ENCODE measurements around the gene CHI3L1.

The CHI3L1 gene

DNA sequence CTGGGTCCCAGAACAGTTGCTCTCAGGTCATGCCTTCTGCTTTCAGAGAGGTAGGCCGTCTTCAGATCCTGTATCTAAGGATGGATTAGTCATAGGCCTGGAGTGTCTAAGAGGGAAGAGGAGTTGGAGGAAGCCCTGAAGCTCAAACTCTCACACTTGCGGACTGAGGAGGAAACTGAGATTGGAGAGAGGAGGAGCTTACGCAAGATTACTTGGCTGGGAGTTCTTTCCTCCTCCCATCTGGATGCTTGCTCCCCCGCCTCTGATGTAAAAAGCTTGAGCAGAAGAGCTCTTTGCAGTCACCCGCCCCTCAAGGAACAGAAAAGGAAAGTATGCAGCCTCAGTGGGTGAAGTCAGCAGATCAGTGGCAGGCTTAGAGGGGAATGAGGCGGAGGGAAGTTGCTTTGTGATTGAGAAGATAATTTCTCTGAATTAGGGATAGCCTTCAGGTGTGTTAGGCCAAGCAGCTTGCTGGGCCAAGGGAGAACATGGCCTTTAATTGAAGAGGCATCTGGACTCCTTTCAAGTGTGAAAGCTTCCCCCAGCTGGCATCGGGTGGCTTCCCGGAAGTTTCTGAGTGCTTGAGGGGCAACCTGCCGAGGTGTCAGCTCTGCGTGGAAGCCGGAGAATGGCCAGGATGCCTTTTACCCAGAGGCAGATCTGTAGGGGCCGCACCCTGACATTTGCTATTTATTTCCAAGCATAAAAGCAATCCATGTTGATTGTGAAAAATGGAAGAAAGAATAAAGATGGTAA lies 52.4 kb downstream of the CHI3L1 start:
- no peaks in the 10 kb centered on the region for H3K4me1 ChIP-seq (ENCODE audit: low read depth, poor library complexity, severe bottlenecking)
- no peak overlapping the region for H3K4me3 ChIP-seq (IDR thresholded peaks at IDR 0.05; ENCODE audit: insufficient read depth, low read depth, low read length)
- TF ChIP-seq, protein P1, sequence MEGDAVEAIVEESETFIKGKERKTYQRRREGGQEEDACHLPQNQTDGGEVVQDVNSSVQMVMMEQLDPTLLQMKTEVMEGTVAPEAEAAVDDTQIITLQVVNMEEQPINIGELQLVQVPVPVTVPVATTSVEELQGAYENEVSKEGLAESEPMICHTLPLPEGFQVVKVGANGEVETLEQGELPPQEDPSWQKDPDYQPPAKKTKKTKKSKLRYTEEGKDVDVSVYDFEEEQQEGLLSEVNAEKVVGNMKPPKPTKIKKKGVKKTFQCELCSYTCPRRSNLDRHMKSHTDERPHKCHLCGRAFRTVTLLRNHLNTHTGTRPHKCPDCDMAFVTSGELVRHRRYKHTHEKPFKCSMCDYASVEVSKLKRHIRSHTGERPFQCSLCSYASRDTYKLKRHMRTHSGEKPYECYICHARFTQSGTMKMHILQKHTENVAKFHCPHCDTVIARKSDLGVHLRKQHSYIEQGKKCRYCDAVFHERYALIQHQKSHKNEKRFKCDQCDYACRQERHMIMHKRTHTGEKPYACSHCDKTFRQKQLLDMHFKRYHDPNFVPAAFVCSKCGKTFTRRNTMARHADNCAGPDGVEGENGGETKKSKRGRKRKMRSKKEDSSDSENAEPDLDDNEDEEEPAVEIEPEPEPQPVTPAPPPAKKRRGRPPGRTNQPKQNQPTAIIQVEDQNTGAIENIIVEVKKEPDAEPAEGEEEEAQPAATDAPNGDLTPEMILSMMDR (conservative IDR thresholded peaks at IDR 0.05; ENCODE audit: low read depth, low read length): no peak
- H2AFZ ChIP-seq (ENCODE audit: low read depth): no peak overlapping the region
- no peak overlapping the region for H3K9ac ChIP-seq
- no peak overlapping the region for H3K27ac ChIP-seq
- H3K79me2 ChIP-seq (ENCODE audit: insufficient read depth, low read depth): no peaks in the 10 kb centered on the region
- H3K36me3 ChIP-seq (ENCODE audit: insufficient read depth): no peaks in the 10 kb centered on the region
- no peak overlapping the region for H3K4me2 ChIP-seq
- peaks cover 2% of the 10 kb centered on the region; the same call in 1 of the 2 replicates for H3K27me3 ChIP-seq (ENCODE audit: insufficient read depth, low read depth)
- H4K20me1 ChIP-seq (ENCODE audit: insufficient read depth): no peaks in the 10 kb centered on the region

DNA sequence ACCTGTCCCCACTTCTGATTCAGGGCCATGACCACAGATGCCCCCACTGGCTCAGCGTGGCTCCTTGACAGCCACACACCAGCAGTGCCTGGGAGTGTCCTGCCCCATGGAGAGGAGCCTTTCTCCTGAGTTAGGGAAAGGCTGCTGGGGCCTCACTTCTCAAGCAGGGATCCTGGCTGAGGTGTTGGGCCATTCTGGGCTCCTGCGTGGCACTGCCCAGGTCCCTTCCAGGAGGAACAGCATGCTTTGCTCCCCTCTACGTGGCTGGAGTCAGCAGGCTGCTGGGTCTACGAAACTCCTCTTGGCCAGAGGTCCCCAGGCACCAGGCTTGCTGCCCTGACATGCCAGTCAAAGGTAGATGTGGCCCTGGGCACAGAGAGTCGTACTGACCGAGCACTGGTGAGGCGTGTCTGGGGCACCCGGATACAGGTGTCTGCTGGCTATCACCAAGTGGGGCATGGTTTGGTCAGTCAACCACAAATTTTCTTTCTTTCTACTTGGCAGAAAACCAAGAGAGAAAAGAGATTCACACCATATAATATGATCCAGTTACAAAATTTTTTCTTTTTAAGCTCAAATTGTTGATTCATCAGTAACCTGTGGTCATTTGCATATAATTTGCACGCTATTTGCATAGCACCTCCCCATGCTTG lies 54.8 kb downstream of the CHI3L1 start:
- Histone ChIP-seq H3K27ac (no peak overlapping the region), H3K27me3 (ENCODE audit: insufficient read depth, low read depth) (peaks cover 25% of the 10 kb centered on the region), H2AFZ (ENCODE audit: low read depth) (no peak overlapping the region), H3K36me3 (ENCODE audit: insufficient read depth) (no peaks in the 10 kb centered on the region), H4K20me1 (ENCODE audit: insufficient read depth) (no peaks in the 10 kb centered on the region), H3K79me2 (ENCODE audit: insufficient read depth, low read depth) (no peaks in the 10 kb centered on the region), H3K4me3 (IDR thresholded peaks at IDR 0.05; ENCODE audit: insufficient read depth, low read depth, low read length) (no peak overlapping the region), H3K4me1 (ENCODE audit: low read depth, poor library complexity, severe bottlenecking) (no peaks in the 10 kb centered on the region), H3K9ac (no peak overlapping the region), H3K4me2 (no peak overlapping the region)
- TF ChIP-seq, protein P1 (conservative IDR thresholded peaks at IDR 0.05; ENCODE audit: low read depth, low read length): no peak

DNA sequence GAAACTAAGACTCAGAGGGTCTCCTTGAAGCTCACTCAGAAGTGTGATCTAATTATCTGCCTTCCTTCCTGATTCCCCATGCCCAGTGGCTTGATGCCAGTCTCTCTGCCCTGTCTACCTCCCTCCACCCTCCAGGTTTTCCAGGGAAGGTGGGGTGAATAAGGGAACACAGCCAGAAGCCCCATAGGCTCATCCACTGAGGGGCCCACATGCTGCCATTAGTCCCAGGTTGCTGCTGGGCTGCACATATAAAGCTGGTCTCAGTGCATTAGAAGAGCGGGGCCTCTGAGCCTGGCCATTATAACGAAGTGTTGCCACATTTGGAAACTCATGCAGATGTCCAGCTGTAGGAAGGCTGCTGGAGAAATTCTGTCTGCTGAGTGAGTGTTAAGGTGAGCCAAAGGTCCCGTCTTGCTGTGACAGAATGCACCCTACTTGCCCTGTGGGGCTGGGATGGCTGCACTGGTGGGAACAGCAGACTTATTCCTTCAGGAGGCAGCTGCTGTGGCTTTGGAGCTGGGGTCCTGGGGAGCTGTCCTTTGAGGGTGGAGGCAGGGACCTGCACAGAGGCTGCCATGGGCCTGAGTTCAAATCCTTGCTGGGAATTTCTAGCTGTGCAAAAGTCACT lies 56.0 kb downstream of the CHI3L1 start:
- H3K9ac ChIP-seq: no peak overlapping the region

DNA sequence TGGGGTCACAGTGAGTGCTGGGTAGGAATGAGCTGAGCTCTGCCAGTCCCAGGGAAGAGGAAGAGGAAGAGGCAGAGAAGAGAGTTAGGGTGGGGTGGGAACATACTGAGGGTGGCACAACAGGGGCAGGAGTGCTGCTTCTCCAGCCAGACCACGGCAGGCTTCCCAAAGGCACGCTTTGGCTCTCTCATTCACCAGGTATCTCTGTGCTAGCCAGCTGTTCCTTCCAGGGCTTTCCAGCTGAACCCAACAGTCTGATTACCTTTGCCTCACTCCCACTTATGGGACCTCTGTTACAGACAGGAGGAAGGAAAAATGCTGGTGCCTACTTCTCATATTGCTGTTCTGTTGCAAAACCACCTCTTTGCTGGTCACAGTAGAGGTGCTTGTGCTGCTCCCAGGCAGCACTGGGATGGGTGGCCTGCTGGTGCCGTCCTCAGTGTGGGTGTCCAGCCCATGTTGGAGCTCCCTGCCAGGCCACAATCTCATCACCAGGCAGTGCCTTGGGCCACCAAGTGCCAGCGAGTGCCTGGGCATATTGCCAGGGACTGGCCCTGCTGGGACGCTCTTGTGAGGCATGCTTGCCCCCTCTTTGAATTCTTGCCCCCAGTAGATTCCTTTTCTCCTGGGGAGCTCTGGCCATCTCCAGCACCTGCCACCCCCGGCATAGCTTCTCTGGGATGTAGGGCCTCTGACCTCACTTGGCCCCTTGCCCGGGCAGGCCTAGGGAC lies 56.8 kb downstream of the CHI3L1 start:
- Histone ChIP-seq H2AFZ (ENCODE audit: low read depth) (no peak overlapping the region), H3K4me1 (ENCODE audit: low read depth, poor library complexity, severe bottlenecking) (no peaks in the 10 kb centered on the region), H3K27me3 (ENCODE audit: insufficient read depth, low read depth) (peaks cover 42% of the 10 kb centered on the region), H3K4me2 (no peak overlapping the region), H3K9ac (no peak overlapping the region), H3K4me3 (IDR thresholded peaks at IDR 0.05; ENCODE audit: insufficient read depth, low read depth, low read length) (no peak overlapping the region), H3K36me3 (ENCODE audit: insufficient read depth) (no peaks in the 10 kb centered on the region), H4K20me1 (ENCODE audit: insufficient read depth) (no peaks in the 10 kb centered on the region), H3K27ac (no peak overlapping the region), H3K79me2 (ENCODE audit: insufficient read depth, low read depth) (no peaks in the 10 kb centered on the region)
- TF ChIP-seq, protein P1 (conservative IDR thresholded peaks at IDR 0.05; ENCODE audit: low read depth, low read length): no peak

More for the DNA sequence above, 56.0 kb downstream of the CHI3L1 start:
- no peaks in the 10 kb centered on the region for H3K79me2 ChIP-seq (ENCODE audit: insufficient read depth, low read depth)
- H3K4me1 ChIP-seq (ENCODE audit: low read depth, poor library complexity, severe bottlenecking): no peaks in the 10 kb centered on the region
- H3K4me2 ChIP-seq: no peak overlapping the region
- H3K4me3 ChIP-seq (IDR thresholded peaks at IDR 0.05; ENCODE audit: insufficient read depth, low read depth, low read length): no peak overlapping the region
- H3K27me3 ChIP-seq (ENCODE audit: insufficient read depth, low read depth): peaks cover 35% of the 10 kb centered on the region
- no peak overlapping the region for H3K27ac ChIP-seq
- TF ChIP-seq, protein P1 (conservative IDR thresholded peaks at IDR 0.05; ENCODE audit: low read depth, low read length): no peak
- no peaks in the 10 kb centered on the region for H3K36me3 ChIP-seq (ENCODE audit: insufficient read depth)
- no peak overlapping the region for H2AFZ ChIP-seq (ENCODE audit: low read depth)
- no peaks in the 10 kb centered on the region for H4K20me1 ChIP-seq (ENCODE audit: insufficient read depth)
